GM19043 (cell line): ENCODE results near the gene LCN2.

ENCODE experiments used
- ATAC-seq: cut with Tn5 transposase; IDR thresholded peaks from one replicate; pipeline ENCODE4 v1.9.1; 2021; ENCODE audit warnings: low read depth; ENCODE audit not compliant: unreplicated experiment

LCN2 gene

GRCh38 chr9:128190516-128191405, 41.5 kb downstream of the LCN2 start:
- ATAC-seq: no peak

DNA sequence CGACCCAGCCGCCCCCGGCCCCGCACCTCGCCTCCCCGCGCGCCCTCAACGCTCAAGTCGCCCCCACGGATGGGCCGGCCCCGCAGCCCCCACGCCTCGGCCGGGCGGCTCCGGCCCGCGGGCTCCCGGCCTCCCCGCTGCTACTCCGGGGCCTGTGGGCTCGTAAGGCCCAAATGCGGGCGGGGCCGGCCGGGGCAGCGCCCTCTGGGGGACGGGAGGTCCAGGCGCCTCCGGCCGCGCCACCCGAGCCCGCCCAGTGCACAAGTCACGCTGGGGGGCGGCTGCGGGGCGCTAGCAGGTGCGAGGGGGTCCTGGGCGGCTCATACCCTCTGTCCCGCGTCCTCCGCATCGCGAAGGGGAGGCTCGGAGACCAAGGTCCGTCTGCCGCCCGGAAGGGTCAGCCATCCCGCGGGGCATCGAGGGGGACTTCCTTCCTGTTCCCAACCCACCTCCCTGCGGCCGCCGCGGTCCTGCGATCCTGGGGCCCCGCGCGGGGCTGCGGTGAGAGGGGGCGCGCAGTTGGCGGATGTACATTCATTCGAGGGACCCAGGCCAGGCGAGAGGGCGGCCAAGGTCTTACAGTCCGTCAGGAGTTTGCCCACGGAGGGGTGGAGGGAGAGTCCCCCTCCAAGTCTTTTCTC, 42.3 kb downstream of the LCN2 start, which contains the start of gene CIZ1:
Gene CIZ1, minus strand, starts transcription at position 167 of the 641 bp plus-strand sequence. CDS start 715 bp downstream, outside the sequence.
- ATAC-seq: peak; percentile 70

DNA sequence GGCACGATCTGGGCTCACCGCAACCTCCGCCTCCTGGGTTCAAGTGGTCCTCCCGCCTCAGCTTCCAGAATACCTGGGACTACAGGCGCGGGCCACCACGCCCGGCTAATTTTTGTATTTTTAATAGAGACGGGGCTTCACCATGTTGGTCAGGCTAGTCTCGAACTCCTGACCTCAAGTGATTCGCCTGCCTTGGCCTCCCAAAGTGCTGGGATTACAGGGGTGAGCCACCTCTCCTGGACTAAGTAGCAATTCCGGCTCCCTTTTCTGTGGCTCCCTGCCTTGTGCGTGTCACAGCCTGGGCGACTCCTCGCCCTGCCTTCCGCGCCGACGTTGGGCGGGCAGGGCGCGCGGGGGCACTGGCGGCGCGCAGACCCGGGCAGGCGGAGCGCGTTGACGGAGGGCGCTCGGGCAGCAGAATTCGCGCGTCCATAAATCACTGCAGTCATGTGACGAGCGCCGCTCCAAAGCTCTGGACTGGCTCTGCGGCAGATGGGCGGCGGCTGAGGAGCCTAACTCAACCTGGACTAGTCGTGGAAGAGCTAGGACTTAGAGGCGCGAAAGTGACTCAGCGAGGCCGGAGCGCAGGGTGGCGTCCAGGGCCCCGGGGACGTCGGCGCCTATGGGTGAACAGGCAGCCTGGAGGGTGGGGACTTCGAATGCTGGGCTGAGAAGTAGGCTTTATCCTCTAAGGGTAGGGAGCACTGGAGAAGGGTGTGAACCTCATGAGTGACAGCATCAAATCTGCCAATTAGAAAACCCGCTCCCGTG, 43.5 kb downstream of the LCN2 start:
- ATAC-seq: no peak

GRCh38 chr9:128193469-128194096, 44.3 kb downstream of the LCN2 start:
- ATAC-seq: no peak

DNA sequence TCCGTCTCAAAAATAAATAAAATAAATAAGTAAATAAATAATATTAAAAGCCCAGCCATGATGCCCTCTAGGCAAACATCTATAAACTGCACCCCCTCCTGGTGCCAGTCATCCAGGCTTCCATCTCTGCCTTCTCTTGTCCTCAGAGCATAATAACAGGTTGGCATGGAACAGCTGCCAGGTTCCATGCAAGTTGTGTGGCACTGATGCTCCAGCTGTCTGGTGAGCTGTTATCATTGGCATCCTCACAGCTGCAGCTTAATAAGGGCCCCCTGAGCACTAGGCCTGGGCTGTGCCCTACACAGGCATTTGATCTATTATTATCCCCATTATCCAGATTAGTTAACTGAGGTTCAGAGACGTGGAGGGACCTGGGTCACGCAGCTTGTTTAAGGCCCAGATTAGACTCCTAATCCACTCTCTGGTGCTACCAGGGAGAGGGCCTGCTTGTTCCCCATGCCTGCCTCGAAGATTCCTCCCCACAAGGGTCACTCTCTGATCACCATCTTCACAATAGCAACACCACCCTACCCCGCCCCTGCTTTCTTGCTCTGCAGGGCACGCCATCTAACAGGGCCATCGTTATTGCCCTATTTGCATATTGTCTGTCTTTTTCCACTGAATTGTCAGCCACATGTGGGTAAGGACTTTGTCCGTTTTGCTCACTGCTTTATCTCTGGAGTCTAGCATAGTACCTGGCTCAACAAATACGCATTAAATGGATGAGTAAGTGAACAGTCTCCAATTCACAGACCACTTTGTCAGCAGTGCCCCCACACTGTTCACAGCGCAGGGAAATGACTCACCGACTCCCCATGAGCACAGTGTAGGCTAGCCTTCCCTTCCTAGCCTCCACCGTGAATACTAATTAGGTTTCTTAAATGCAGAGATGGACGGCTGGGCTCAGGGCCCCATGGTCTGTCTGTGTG, 52.5 kb downstream of the LCN2 start:
- ATAC-seq: no peak

GRCh38 chr9:128202648-128203023, 53.4 kb downstream of the LCN2 start:
- no peak for ATAC-seq
